Natural killer cell (primary cell): Measurements from ENCODE around the gene TMEM39A. TPM values are rescaled to one million over a fixed set of nuclear protein-coding genes. Genes with fewer than 3 reads are reported as not detected.

Source experiments
- ATAC-seq, 3 donors: fragments of 150-1000 bp in 2 of 3; fragments of 200-7000 bp in 1 of 3; cut with Tn5 transposase; 1 replicate in 1 of 3; 2 replicates in 2 of 3; pipeline ENCODE4 v1.10.0; 2021; ENCODE audit warnings: mild to moderate bottlenecking in 2 of 3, moderate library complexity in 2 of 3
- DNase-seq, 2 donors: peaks; one replicate each; pipeline versions ENCODE4 v3.0.0 to v3.0.0-alpha.2; 2013 to 2021; ENCODE audit warnings: mixed read lengths in 1 of 2
- H3K27ac ChIP-seq: one replicate; pipeline ENCODE4 v1.5.1; 2013; ENCODE audit warnings: mild to moderate bottlenecking, low read length
- H3K27me3 ChIP-seq: one replicate; pipeline ENCODE4 v1.6.1; 2013; ENCODE audit warnings: low read length; ENCODE audit not compliant: control insufficient read depth, insufficient read depth
- H3K36me3 ChIP-seq: one replicate; pipeline ENCODE4 v1.6.1; 2013; ENCODE audit warnings: low read length; ENCODE audit not compliant: control insufficient read depth, insufficient read depth
- H3K4me1 ChIP-seq: one replicate; pipeline ENCODE4 v1.6.1; 2013; ENCODE audit warnings: low read length; ENCODE audit not compliant: control insufficient read depth, insufficient read depth
- H3K4me3 ChIP-seq: one replicate; pipeline ENCODE4 v1.5.1; 2013; ENCODE audit warnings: low read length
- H3K9me3 ChIP-seq: one replicate; pipeline ENCODE4 v1.6.1; 2013; ENCODE audit warnings: low read length; ENCODE audit not compliant: control insufficient read depth, insufficient read depth
- H3K27ac Mint-ChIP-seq, 2 donors: one replicate each; pipeline ENCODE4 v1.8.0; 2022; ENCODE audit warnings: mild to moderate bottlenecking in 2 of 2, mixed read lengths in 2 of 2, moderate library complexity in 1 of 2
- H3K27me3 Mint-ChIP-seq, 2 donors: one replicate each; pipeline ENCODE4 v1.8.0; 2022; ENCODE audit warnings: low read depth in 2 of 2, mixed read lengths in 2 of 2
- H3K36me3 Mint-ChIP-seq: one replicate; pipeline ENCODE4 v1.8.0; 2022; ENCODE audit warnings: mixed read lengths
- H3K4me1 Mint-ChIP-seq, 2 donors: one replicate each; pipeline ENCODE4 v1.8.0; 2022; ENCODE audit warnings: mixed read lengths in 2 of 2
- H3K4me3 Mint-ChIP-seq: one replicate; pipeline ENCODE4 v1.8.0; 2022; ENCODE audit warnings: mild to moderate bottlenecking, moderate library complexity, mixed read lengths
- H3K9me3 Mint-ChIP-seq, 2 donors: one replicate each; pipeline ENCODE4 v1.8.0; 2022; ENCODE audit warnings: mixed read lengths in 2 of 2
- WGBS: methylation state at CpG from one replicate; pipeline ENCODE4 v1.1.7; 2013; ENCODE audit warnings: missing lambda C conversion rate; ENCODE audit not compliant: insufficient coverage; 5-methylcytosine and 5-hydroxymethylcytosine counted together
- intact Hi-C: fragments of 100-400 bp; cut with micrococcal nuclease; formaldehyde crosslinking; loops from one replicate; pipeline ENCODE4 v1.14.2; 2022
- total RNA-seq, 4 donors: library from RNA; stranded (reverse); fragments of 120-200 nt in 1 of 4; gene quantifications; one replicate each; pipeline versions ENCODE4 v1.2.3 to v1.2.4, GENCODE V29; 2013 to 2022
- TF ChIP-seq, protein P1 (sequence below): fragments of 200-600 bp; IDR thresholded peaks from one replicate; pipeline ENCODE4 v1.8.0; 2022; ENCODE audit warnings: antibody characterized with exemption

TMEM39A gene
- total RNA-seq, 3 donors from 2014 or later (not counting 1 experiment from before 2014, with no cell fraction given) = 64.2 to 76.5 (median 64.7) TPM

GRCh38 chr3:119485563-119485962 lies 22.1 kb upstream of the TMEM39A start:
- Histone ChIP-seq H3K9me3 (no peaks in the 10 kb centered on the region), H3K4me1 (no peaks in the 10 kb centered on the region), H3K4me3 (no peak overlapping the region), H3K36me3 (peaks cover 64% of the 10 kb centered on the region), H3K27me3 (no peaks in the 10 kb centered on the region), H3K27ac (no peak overlapping the region)
- intact Hi-C loops = no loop called here
- Mint-ChIP-seq H3K27ac (no peak overlapping the region), H3K4me1 (no peaks in the 10 kb centered on the region), H3K9me3 (no peaks in the 10 kb centered on the region), H3K4me3 (no peak overlapping the region), H3K36me3 (peaks cover 8% of the 10 kb centered on the region), H3K27me3 (no peaks in the 10 kb centered on the region)
- DNase-seq (no peak), ATAC-seq (no peak)
- TF ChIP-seq, protein P1, sequence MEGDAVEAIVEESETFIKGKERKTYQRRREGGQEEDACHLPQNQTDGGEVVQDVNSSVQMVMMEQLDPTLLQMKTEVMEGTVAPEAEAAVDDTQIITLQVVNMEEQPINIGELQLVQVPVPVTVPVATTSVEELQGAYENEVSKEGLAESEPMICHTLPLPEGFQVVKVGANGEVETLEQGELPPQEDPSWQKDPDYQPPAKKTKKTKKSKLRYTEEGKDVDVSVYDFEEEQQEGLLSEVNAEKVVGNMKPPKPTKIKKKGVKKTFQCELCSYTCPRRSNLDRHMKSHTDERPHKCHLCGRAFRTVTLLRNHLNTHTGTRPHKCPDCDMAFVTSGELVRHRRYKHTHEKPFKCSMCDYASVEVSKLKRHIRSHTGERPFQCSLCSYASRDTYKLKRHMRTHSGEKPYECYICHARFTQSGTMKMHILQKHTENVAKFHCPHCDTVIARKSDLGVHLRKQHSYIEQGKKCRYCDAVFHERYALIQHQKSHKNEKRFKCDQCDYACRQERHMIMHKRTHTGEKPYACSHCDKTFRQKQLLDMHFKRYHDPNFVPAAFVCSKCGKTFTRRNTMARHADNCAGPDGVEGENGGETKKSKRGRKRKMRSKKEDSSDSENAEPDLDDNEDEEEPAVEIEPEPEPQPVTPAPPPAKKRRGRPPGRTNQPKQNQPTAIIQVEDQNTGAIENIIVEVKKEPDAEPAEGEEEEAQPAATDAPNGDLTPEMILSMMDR = no peak
- WGBS = 100% methylated on average over 2 of the region's 2 CpGs

GRCh38 chr3:119483101-119483500 lies 19.7 kb upstream of the TMEM39A start:
- intact Hi-C loops = no loop called here
- H3K36me3 Mint-ChIP-seq = peaks cover 8% of the 10 kb centered on the region
- Histone ChIP-seq H3K27ac (no peak overlapping the region), H3K27me3 (no peaks in the 10 kb centered on the region), H3K36me3 (peaks cover 66% of the 10 kb centered on the region), H3K4me3 (no peak overlapping the region), H3K4me1 (no peaks in the 10 kb centered on the region), H3K9me3 (no peaks in the 10 kb centered on the region)
- H3K9me3 Mint-ChIP-seq = no peaks in the 10 kb centered on the region
- DNase-seq (no peak), ATAC-seq (no peak)
- 100% methylated on average over 1 of the region's 1 CpG for WGBS
- TF ChIP-seq, protein P1 = no peak
- no peaks in the 10 kb centered on the region for H3K4me1 Mint-ChIP-seq
- no peak overlapping the region for H3K4me3 Mint-ChIP-seq
- H3K27me3 Mint-ChIP-seq = no peaks in the 10 kb centered on the region
- H3K27ac Mint-ChIP-seq = no peak overlapping the region

DNA sequence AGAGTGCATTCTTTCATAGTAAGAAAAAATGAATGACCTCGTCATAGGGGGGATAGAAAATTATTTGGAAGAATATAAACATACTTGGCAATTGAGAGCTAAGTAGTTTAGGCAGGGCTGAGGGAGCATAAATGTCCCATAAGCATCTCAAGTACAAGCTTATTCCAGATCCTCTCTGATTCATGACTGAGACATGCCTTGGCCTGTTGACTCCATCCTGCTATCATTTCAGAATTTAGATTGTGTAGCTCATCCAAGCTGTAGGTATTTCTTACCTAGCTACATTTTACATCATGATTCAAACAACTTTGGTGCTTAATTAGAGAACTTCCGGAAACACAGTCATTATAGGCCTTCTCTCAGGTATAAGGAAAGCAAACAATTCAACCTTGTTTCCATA lies 17.7 kb upstream of the TMEM39A start:
- intact Hi-C loops = no loop called here
- H3K36me3 ChIP-seq = peaks cover 68% of the 10 kb centered on the region
- no peak overlapping the region for H3K27ac Mint-ChIP-seq

GRCh38 chr3:119470866-119471265 lies 7.5 kb upstream of the TMEM39A start:
- intact Hi-C loops = no loop called here

More for the DNA sequence above, 17.7 kb upstream of the TMEM39A start:
- H3K4me1 Mint-ChIP-seq = no peaks in the 10 kb centered on the region
- H3K27me3 ChIP-seq = no peaks in the 10 kb centered on the region
- H3K27ac ChIP-seq = no peak overlapping the region
- DNase-seq = no peak
- H3K27me3 Mint-ChIP-seq = no peaks in the 10 kb centered on the region
- TF ChIP-seq, protein P1 = no peak
- H3K36me3 Mint-ChIP-seq = peaks cover 16% of the 10 kb centered on the region
- H3K4me1 ChIP-seq = no peaks in the 10 kb centered on the region
- 100% methylated on average over 1 of the region's 2 CpGs for whole genome bisulfite sequencing
- no peaks in the 10 kb centered on the region for H3K9me3 Mint-ChIP-seq
- no peak overlapping the region for H3K4me3 ChIP-seq
- ATAC-seq = no peak
- no peak overlapping the region for H3K4me3 Mint-ChIP-seq
- H3K9me3 ChIP-seq = no peaks in the 10 kb centered on the region

More at GRCh38 chr3:119470866-119471265, 7.5 kb upstream of the TMEM39A start:
- Histone ChIP-seq H3K36me3 (peaks cover 24% of the 10 kb centered on the region), H3K27ac (no peak overlapping the region), H3K4me1 (peaks cover 24% of the 10 kb centered on the region), H3K9me3 (no peaks in the 10 kb centered on the region), H3K27me3 (no peaks in the 10 kb centered on the region), H3K4me3 (no peak overlapping the region)
- H3K36me3 Mint-ChIP-seq = peaks cover 13% of the 10 kb centered on the region
- no peak overlapping the region for H3K4me3 Mint-ChIP-seq
- 94% methylated on average over 6 of the region's 6 CpGs for WGBS
- TF ChIP-seq, protein P1 = no peak
- DNase-seq (no peak), ATAC-seq (no peak)
- H3K4me1 Mint-ChIP-seq = peaks cover 28 to 34% of the 10 kb centered on the region in 2 donors
- no peak overlapping the region for H3K27ac Mint-ChIP-seq
- H3K9me3 Mint-ChIP-seq = no peaks in the 10 kb centered on the region
- H3K27me3 Mint-ChIP-seq = no peaks in the 10 kb centered on the region
